ENCODE measurements around the gene CCL25.
"Not testable (repeated sequence)": the region's sequence is repeated elsewhere in the genome, so short reads cannot be mapped to it uniquely, and the experiment has no call there.

The CCL25 gene

GRCh38 chr19:8088752-8089663, 36.4 kb downstream of the CCL25 start:
- no peak for FAIRE-seq

GRCh38 chr19:8089664-8090601, 37.4 kb downstream of the CCL25 start:
- FAIRE-seq = no peak

GRCh38 chr19:8090950-8091349, 38.4 kb downstream of the CCL25 start:
- no peak for FAIRE-seq

GRCh38 chr19:8093740-8094139, 41.2 kb downstream of the CCL25 start:
- FAIRE-seq = no peak

- FAIRE-seq = no peak
Measured at GRCh38 chr19:8094336-8094735, 41.8 kb downstream of the CCL25 start.

- no peak for FAIRE-seq
Measured at GRCh38 chr19:8095354-8095886, 42.9 kb downstream of the CCL25 start.

GRCh38 chr19:8096071-8096470, 43.5 kb downstream of the CCL25 start:
- FAIRE-seq = no peak

GRCh38 chr19:8097198-8097597, 44.6 kb downstream of the CCL25 start:
- no peak for FAIRE-seq

GRCh38 chr19:8097681-8098567, 45.4 kb downstream of the CCL25 start:
- no peak for FAIRE-seq

- no peak for FAIRE-seq
Measured at GRCh38 chr19:8101311-8101710, 48.8 kb downstream of the CCL25 start.

- FAIRE-seq = not testable (repeated sequence)
Measured at GRCh38 chr19:8101910-8102309, 49.4 kb downstream of the CCL25 start.

- FAIRE-seq = no peak
Measured at GRCh38 chr19:8105471-8105870, 52.9 kb downstream of the CCL25 start.

- no peak for FAIRE-seq
Measured at GRCh38 chr19:8107301-8107903, 54.8 kb downstream of the CCL25 start.

GRCh38 chr19:8108560-8109445, 56.2 kb downstream of the CCL25 start:
- FAIRE-seq = no peak

- no peak for FAIRE-seq
Measured at GRCh38 chr19:8109455-8109854, 56.9 kb downstream of the CCL25 start.

- no peak for FAIRE-seq
Measured at GRCh38 chr19:8109890-8110662, 57.5 kb downstream of the CCL25 start.

- no peak for FAIRE-seq
Measured at GRCh38 chr19:8110931-8111330, 58.4 kb downstream of the CCL25 start.

GRCh38 chr19:8111376-8111775, 58.8 kb downstream of the CCL25 start:
- FAIRE-seq = no peak

Data from islet of Langerhans (tissue), 1 donor.